K562 (cell line): Measurements from ENCODE around the gene DNAAF2. TPM values are rescaled to one million over a fixed set of nuclear protein-coding genes. Genes with fewer than 3 reads are reported as not detected.

Experiments used
- CREM ChIP-seq: IDR thresholded peaks from 2 replicates; pipeline ENCODE4 v1.6.1; 2014; ENCODE audit warnings: antibody characterized with exemption, low read depth
- EP300 ChIP-seq: IDR thresholded peaks from 2 replicates; pipeline ENCODE4 v1.6.1; 2012; ENCODE audit warnings: low read length, improper control_type of control experiment
- HDAC3 ChIP-seq: fragments of 450-650 bp; IDR thresholded peaks from 2 replicates; pipeline ENCODE4 v1.6.1; 2018; ENCODE audit warnings: borderline replicate concordance, mild to moderate bottlenecking, moderate library complexity; ENCODE audit not compliant: partially characterized antibody
- HDAC6 ChIP-seq: IDR thresholded peaks from 2 replicates; pipeline ENCODE4 v1.6.1; 2012; ENCODE audit warnings: low read depth, mild to moderate bottlenecking, control low read depth, inconsistent platforms, low read length, moderate library complexity
- NCOA2 ChIP-seq, 2 experiments: fragments of 450-650 bp; IDR thresholded peaks; 2 replicates each; pipeline ENCODE4 v1.6.1; 2018; ENCODE audit warnings: mild to moderate bottlenecking in 2 of 2, moderate library complexity in 1 of 2; ENCODE audit not compliant: partially characterized antibody in 2 of 2
- RBM22 ChIP-seq: fragments of 200-400 bp; formaldehyde crosslinking; IDR thresholded peaks from 2 replicates; pipeline ENCODE4 v1.6.1; 2018; ENCODE audit warnings: low read length, low read depth; ENCODE audit not compliant: poor library complexity, severe bottlenecking
- SIX5 ChIP-seq, 2 experiments: IDR thresholded peaks; 2 replicates each; pipeline ENCODE4 v1.6.1; 2011; ENCODE audit warnings: low read length in 2 of 2, borderline replicate concordance in 1 of 2, low read depth in 1 of 2, mild to moderate bottlenecking in 1 of 2, moderate library complexity in 1 of 2; ENCODE audit not compliant: insufficient read depth in 1 of 2
- SP1 ChIP-seq: sonication (generic); formaldehyde crosslinking; IDR thresholded peaks from 2 replicates; pipeline ENCODE4 v1.8.1; 2022; ENCODE audit warnings: mild to moderate bottlenecking, missing genetic modification reagents
- TAF9B ChIP-seq: fragments of 450-650 bp; IDR thresholded peaks from 2 replicates; pipeline ENCODE4 v1.6.1; 2018; ENCODE audit warnings: mild to moderate bottlenecking; ENCODE audit not compliant: partially characterized antibody
- TOE1 ChIP-seq, 2 experiments: fragments of 450-650 bp in 1 of 2; sonication (generic) in 1 of 2; formaldehyde crosslinking in 1 of 2; IDR thresholded peaks; 2 replicates each; pipeline versions ENCODE4 v1.7.1 to v1.8.0; 2016 to 2022; ENCODE audit warnings: borderline replicate concordance in 2 of 2, mild to moderate bottlenecking in 2 of 2, antibody characterized with exemption in 1 of 2, inconsistent platforms in 1 of 2, low read depth in 1 of 2, missing genetic modification reagents in 1 of 2, moderate library complexity in 1 of 2
- ZFP1 ChIP-seq: fragments of 450-650 bp; formaldehyde crosslinking; IDR thresholded peaks from 2 replicates; pipeline ENCODE4 v1.4.0; 2020; ENCODE audit warnings: mild to moderate bottlenecking, mixed read lengths
- polyA plus RNA-seq, 8 experiments: library from polyadenylated mRNA; depleted of rRNA in 4 of 8; stranded (reverse) in 5 of 8; unstranded in 3 of 8; fragments of >200 nt; fragmentation: Nextera tagmentation in 2 of 8; fragmentation: Illumina TruSeq in 1 of 8; extraction: Ambion mirVana in 2 of 8; extraction: Trizol in 1 of 8; gene quantifications; 2 replicates each; pipeline versions ENCODE4 v1.2.1 to v1.2.3, GENCODE V29; 2011 to 2014; ENCODE audit warnings: inconsistent platforms in 1 of 8, missing spikeins in 1 of 8
- total RNA-seq, 7 experiments: library from RNA; depleted of rRNA in 6 of 7; stranded (reverse); fragments of >200 nt in 6 of 7; fragmentation: Illumina TruSeq in 2 of 7; extraction: Trizol in 2 of 7; gene quantifications; 2 replicates each; pipeline versions ENCODE4 v1.2.1 to v1.2.3, GENCODE V29; 2011 to 2021; ENCODE audit warnings: low replicate concordance in 1 of 7
- TF ChIP-seq, protein P1 (sequence below): sonication (generic); formaldehyde crosslinking; IDR thresholded peaks from 2 replicates; pipeline ENCODE4 v1.8.0; 2022; ENCODE audit warnings: mild to moderate bottlenecking, low read depth, missing genetic modification reagents
- TF ChIP-seq, protein P2 (sequence below), 2 experiments: fragments of 450-650 bp; IDR thresholded peaks; 2 replicates each; pipeline ENCODE4 v1.6.1; 2018; ENCODE audit warnings: mild to moderate bottlenecking in 2 of 2, low read depth in 1 of 2; ENCODE audit not compliant: partially characterized antibody in 2 of 2
- TF ChIP-seq, protein P3 (sequence below): sonication (generic); formaldehyde crosslinking; IDR thresholded peaks from 2 replicates; pipeline ENCODE4 v1.8.1; 2023; ENCODE audit warnings: missing genetic modification reagents, mild to moderate bottlenecking, borderline replicate concordance

The DNAAF2 gene
- total and polyA plus RNA-seq, 9 of the 15 experiments (the other 6 are each of a cell fraction or from before 2014, with no cell fraction given): 2.4 to 14.6 (median 11.1) TPM

DNA sequence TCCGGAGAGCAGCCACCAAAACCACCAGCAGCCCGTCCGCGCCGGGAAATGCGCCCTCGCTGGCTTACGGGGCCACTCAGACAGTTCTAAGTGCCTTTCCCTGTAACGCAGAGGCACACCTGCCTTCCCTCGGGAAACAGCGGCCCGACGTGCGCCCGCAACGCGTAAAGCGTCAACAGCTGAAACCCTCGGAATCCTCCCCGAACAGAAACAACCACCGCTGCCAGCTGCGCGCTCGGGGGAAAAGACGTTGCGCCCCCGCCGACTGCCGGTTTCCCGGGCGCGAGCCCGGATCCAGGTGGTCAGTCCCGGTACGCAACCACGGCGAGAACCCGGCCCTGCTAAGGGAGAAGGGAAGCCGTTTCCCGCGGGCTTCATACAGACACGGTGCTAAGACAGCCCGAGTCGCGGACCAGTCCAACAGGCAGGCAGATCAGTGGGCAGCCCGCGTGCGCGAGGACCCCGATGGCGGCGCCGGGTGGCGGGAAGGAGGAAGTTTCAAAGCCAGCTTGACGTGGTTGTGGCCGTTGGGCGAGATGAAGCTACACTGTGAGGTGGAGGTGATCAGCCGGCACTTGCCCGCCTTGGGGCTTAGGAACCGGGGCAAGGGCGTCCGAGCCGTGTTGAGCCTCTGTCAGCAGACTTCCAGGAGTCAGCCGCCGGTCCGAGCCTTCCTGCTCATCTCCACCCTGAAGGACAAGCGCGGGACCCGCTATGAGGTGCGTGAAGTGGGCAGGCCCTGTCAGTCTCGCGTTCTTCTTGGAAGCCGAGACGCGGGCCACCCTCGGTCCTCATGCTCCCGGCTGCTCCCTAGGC lies 36.4 kb downstream of the DNAAF2 start, which contains the start of gene LRR1 (continued):
- TF ChIP-seq ZFP1 (CRISPR knock-in tag) (no peak), CREM (peak; percentile 46; the same call in 1 of the 2 replicates), HDAC6 (no peak), EP300 (peak; percentile 16; the same call in 1 of the 2 replicates), TOE1 (IDR thresholded peaks at IDR 0.05; ENCODE audit: borderline replicate concordance) (peak; percentile 58; the same call in 1 of the 2 replicates), TOE1 (CRISPR knock-in tag; IDR thresholded peaks at IDR 0.05; ENCODE audit: borderline replicate concordance, low read depth) (no peak), NCOA2 (IDR thresholded peaks at IDR 0.05; ENCODE audit: partially characterized antibody in 2 of 2) (peak in 1 of 2 experiments; percentile 96), TAF9B (peak; percentile 94), SIX5 (IDR thresholded peaks at IDR 0.05; ENCODE audit: borderline replicate concordance in 1 of 2, insufficient read depth in 1 of 2, low read depth in 1 of 2, low read length in 2 of 2) (no peak), SP1 (CRISPR knock-in tag) (peak; percentile 80), HDAC3 (no peak), RBM22 (peak; percentile 22)
- TF ChIP-seq, protein P1, sequence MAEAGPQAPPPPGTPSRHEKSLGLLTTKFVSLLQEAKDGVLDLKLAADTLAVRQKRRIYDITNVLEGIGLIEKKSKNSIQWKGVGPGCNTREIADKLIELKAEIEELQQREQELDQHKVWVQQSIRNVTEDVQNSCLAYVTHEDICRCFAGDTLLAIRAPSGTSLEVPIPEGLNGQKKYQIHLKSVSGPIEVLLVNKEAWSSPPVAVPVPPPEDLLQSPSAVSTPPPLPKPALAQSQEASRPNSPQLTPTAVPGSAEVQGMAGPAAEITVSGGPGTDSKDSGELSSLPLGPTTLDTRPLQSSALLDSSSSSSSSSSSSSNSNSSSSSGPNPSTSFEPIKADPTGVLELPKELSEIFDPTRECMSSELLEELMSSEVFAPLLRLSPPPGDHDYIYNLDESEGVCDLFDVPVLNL (CRISPR knock-in tag): peak; percentile 97
- TF ChIP-seq, protein P2, sequence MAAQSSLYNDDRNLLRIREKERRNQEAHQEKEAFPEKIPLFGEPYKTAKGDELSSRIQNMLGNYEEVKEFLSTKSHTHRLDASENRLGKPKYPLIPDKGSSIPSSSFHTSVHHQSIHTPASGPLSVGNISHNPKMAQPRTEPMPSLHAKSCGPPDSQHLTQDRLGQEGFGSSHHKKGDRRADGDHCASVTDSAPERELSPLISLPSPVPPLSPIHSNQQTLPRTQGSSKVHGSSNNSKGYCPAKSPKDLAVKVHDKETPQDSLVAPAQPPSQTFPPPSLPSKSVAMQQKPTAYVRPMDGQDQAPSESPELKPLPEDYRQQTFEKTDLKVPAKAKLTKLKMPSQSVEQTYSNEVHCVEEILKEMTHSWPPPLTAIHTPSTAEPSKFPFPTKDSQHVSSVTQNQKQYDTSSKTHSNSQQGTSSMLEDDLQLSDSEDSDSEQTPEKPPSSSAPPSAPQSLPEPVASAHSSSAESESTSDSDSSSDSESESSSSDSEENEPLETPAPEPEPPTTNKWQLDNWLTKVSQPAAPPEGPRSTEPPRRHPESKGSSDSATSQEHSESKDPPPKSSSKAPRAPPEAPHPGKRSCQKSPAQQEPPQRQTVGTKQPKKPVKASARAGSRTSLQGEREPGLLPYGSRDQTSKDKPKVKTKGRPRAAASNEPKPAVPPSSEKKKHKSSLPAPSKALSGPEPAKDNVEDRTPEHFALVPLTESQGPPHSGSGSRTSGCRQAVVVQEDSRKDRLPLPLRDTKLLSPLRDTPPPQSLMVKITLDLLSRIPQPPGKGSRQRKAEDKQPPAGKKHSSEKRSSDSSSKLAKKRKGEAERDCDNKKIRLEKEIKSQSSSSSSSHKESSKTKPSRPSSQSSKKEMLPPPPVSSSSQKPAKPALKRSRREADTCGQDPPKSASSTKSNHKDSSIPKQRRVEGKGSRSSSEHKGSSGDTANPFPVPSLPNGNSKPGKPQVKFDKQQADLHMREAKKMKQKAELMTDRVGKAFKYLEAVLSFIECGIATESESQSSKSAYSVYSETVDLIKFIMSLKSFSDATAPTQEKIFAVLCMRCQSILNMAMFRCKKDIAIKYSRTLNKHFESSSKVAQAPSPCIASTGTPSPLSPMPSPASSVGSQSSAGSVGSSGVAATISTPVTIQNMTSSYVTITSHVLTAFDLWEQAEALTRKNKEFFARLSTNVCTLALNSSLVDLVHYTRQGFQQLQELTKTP (IDR thresholded peaks at IDR 0.05; ENCODE audit: low read depth in 1 of 2, partially characterized antibody in 2 of 2): peak in 1 of 2 experiments; percentile 41
- TF ChIP-seq, protein P3, sequence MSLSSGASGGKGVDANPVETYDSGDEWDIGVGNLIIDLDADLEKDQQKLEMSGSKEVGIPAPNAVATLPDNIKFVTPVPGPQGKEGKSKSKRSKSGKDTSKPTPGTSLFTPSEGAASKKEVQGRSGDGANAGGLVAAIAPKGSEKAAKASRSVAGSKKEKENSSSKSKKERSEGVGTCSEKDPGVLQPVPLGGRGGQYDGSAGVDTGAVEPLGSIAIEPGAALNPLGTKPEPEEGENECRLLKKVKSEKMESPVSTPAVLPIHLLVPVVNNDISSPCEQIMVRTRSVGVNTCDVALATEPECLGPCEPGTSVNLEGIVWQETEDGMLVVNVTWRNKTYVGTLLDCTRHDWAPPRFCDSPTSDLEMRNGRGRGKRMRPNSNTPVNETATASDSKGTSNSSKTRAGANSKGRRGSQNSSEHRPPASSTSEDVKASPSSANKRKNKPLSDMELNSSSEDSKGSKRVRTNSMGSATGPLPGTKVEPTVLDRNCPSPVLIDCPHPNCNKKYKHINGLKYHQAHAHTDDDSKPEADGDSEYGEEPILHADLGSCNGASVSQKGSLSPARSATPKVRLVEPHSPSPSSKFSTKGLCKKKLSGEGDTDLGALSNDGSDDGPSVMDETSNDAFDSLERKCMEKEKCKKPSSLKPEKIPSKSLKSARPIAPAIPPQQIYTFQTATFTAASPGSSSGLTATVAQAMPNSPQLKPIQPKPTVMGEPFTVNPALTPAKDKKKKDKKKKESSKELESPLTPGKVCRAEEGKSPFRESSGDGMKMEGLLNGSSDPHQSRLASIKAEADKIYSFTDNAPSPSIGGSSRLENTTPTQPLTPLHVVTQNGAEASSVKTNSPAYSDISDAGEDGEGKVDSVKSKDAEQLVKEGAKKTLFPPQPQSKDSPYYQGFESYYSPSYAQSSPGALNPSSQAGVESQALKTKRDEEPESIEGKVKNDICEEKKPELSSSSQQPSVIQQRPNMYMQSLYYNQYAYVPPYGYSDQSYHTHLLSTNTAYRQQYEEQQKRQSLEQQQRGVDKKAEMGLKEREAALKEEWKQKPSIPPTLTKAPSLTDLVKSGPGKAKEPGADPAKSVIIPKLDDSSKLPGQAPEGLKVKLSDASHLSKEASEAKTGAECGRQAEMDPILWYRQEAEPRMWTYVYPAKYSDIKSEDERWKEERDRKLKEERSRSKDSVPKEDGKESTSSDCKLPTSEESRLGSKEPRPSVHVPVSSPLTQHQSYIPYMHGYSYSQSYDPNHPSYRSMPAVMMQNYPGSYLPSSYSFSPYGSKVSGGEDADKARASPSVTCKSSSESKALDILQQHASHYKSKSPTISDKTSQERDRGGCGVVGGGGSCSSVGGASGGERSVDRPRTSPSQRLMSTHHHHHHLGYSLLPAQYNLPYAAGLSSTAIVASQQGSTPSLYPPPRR (CRISPR knock-in tag): no peak
